ENCODE measurements around the gene RICTOR.

- TF ChIP-seq CTCF (IDR thresholded peaks at IDR 0.05; ENCODE audit: low read depth, low read length) (no peak), EZH2phosphoT487 (IDR thresholded peaks at IDR 0.05; ENCODE audit: low read depth) (no peak)
Observed at GRCh38 chr5:39023121-39023520, 51.1 kb downstream of the RICTOR start.

Data from OCI-LY3 (cell line).